Midbrain (tissue), 1 donor: ENCODE results near the gene SLC7A10.

Source experiments
- DNase-seq: peaks from one replicate; lab custom pipeline; 2025; lab: John Stamatoyannopoulos, UW

Gene SLC7A10

DNA sequence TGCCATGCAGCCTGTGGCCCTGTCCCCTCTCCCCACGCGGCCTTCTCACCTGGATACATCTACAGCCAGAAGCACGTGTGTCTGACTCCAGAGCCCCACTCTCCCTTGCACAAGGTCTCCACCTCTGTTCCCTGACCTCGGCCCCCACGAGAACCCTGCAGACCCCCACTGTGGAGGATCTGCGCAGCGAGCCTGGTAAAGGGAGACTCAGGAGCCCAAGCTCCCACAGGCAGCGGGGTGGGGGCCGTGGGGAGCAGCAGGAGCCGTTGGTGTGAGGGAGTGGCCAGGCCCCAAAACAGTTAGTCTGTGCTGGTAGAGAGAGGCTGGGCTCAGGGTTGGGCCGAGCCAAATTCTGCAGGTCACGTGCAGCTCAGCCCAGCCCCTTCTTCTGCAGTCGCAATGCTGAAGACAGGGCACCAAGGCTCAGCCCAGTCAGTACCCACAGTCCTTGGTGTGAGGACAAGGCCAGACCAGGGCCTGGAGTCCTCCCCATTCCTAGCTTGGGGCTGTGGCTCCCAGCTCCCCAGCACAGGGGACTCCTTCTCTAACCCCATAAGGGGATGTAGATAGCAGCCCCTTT lies 28.7 kb upstream of the SLC7A10 start:
- DNase-seq, result no peak

DNA sequence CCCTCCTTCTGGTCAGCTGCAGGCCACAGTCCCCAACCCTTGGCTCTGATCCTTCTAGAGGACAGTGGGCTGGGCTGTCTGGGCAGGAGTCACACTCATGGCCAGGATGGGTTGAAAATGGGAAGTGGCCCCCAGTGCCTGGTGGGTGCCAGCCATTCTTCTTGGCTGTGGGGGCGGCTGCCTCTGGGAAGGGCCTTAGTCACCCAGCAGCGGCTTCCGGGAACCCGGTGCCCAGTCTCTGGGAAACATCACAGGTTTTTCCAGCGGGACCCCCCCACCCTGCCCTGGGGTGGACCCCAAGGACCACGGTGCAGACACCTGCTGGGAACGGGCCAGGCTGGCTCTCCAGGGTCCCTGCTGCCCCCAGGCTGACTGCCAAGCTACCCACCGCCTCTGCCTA lies 27.3 kb upstream of the SLC7A10 start:
- no peak for DNase-seq

GRCh38 chr19:33252418-33252962 lies 26.8 kb upstream of the SLC7A10 start:
- DNase-seq, result no peak

DNA sequence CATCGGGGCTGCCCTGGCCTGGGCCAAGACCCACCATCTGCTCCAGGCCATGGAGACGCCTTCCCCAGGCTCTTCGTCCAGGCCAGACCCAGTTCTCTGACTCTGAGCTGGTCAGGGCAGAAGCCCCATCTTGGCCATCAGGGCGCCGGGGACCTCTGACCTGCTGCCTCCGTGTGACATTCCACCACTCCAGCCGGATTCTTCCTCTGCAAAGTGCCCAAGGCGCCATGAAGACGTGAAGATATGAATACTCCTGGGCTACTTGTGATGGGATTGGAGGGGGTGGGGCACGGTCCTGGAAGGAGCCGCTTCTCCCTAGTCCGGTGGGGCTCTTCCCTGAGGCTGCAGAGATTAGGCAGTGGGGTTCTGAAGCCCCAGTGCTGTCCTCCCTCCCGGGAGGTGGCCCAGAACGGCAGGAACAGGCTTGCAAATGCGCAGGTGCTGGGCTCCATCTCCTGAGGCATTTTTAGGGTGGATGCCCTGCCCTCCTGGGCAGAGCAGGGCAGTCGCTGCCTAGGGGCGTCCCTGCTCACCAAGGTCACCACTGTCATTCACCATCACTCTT lies 26.0 kb upstream of the SLC7A10 start:
- no peak for DNase-seq

- DNase-seq, result no peak
These were observed 25.4 kb upstream of the SLC7A10 start for GRCh38 chr19:33251076-33251475.

DNA sequence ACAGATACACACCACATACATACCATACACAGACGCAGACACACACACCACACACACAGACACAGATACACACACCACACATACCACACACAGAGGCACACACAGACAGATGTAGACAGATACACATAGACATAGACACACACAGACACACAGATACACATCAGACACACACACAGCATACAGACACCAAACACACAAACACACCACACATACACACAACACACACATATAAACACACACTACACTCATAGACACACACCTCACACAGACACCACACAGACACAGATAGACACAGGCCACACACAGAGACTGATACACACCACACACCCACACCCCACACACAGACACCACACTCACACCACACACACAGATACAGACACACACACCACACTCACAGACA lies 24.9 kb upstream of the SLC7A10 start:
- DNase-seq, result no peak

- no peak for DNase-seq
These were observed 24.2 kb upstream of the SLC7A10 start for GRCh38 chr19:33249740-33250366.

- no peak for DNase-seq
These were observed 23.4 kb upstream of the SLC7A10 start for GRCh38 chr19:33248954-33249613.

- DNase-seq, result no peak
These were observed 22.9 kb upstream of the SLC7A10 start for GRCh38 chr19:33248553-33248953.

GRCh38 chr19:33248104-33248503 lies 22.5 kb upstream of the SLC7A10 start:
- no peak for DNase-seq

- DNase-seq, result no peak
These were observed 21.8 kb upstream of the SLC7A10 start for GRCh38 chr19:33247441-33247819.

- no peak for DNase-seq
These were observed 21.2 kb upstream of the SLC7A10 start for GRCh38 chr19:33246709-33247440.

DNA sequence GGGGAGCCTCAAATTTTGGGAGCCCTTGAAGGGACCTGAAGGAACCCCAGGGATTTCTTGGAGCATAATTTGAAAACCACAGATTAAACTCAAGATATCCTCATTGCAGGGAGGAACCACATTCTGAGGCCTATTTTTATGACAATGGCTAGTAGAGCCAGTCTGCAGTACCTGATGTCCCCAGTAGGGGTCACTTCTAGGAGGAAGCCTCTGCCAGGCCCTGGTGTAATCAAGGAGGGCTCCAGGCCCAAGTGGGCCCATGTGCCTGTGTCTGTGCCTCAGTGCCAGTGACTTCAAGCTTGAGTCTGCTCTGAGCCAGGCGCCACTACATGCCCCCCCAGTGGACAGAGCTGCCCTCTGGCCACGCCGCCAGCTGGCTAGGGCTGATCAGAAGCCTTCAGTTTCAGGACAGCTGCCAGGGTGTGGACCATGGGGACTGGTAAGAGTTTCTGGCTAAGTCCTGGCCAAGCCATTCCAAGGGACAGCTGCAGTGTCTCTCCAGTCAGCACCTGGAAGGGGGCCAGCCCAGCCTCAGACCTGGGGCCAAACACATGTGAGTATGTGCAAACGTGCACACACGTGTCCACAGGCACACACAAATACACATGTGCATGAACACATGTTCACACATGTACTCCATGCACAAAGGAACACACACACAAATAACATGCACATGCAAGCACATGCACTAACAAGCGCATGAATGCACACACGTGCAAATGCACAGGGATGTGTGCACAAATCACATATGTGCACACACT lies 20.5 kb upstream of the SLC7A10 start:
- DNase-seq, result no peak

GRCh38 chr19:33242911-33243310 lies 17.3 kb upstream of the SLC7A10 start:
- DNase-seq, result no peak

- DNase-seq, result no peak
These were observed 16.5 kb upstream of the SLC7A10 start for GRCh38 chr19:33242131-33242530.

DNA sequence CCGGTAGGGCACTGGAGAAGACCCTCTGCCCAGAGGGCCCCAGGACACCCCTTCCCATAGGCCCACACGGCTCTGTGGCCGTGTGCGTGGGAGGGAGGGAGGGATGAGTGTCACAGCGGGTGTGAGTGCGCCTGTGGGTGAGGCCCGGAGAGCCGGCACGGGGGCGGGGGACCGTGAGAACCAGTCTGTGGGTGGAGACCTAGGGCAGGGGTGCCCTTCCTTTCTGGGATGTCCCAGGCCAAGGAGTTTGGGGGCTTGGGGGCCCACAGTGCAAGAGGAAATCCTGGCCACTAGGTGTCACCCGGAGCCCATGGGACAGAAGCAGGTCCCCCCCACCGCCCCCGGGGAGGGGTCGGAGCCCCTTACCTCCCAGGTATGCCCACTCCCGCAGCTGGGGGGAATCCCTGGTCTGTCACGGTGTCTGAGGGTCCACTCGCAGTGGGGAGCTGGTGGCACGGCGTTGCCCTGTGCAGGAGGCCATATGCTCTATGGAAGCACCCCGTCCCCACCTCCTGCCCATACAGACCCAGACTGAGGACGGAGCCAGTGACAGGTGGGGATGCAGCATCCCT lies 16.0 kb upstream of the SLC7A10 start:
- no peak for DNase-seq

GRCh38 chr19:33241091-33241529 lies 15.5 kb upstream of the SLC7A10 start:
- no peak for DNase-seq

- no peak for DNase-seq
These were observed 14.6 kb upstream of the SLC7A10 start for GRCh38 chr19:33240181-33240771.

DNA sequence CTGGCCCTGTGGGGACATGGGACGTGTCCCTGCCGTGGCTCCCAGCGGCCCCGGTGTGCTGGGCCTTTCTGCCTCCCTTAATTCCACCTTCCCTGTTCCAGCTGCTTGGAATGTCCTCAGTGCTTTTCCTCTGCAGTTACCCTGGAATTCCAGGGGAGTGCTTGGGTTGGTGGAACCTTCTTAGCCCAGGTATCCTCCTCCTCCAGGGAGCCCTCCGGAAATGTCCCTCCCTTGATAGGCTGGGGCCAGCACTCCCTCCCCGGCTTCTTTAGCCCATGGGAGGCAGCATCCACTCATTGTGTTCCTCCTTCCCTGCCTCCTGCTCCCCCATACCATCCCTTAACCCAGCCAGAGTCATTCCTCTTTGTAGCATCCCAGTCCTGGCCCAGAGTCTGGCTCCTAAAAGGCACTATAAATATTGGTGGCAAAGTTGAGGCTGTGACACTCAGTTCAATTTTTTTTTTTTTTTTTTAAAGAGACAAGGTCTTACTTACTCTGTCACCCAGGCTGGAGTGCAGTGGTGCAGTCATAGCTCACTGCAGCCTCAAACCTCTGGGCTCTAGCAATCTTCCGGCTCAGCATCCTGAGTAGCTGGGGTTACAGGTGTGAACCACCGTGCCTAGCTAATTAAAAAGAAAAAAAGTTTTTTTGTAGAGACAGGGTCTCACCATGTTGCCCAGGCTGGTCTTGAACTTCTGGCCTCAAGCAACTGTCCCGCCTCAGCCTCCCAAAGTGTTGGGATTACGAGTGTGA lies 13.7 kb upstream of the SLC7A10 start:
- no peak for DNase-seq
